GM23248 (cell line): ENCODE results near the gene DERA.

ENCODE experiments used
- EZH2 ChIP-seq: fragments of 200-600 bp; sonication (generic); IDR thresholded peaks from 2 replicates; pipeline ENCODE4 v1.6.1; 2018; ENCODE audit warnings: antibody characterized with exemption, mild to moderate bottlenecking; ENCODE audit not compliant: insufficient read depth, poor library complexity, severe bottlenecking
- EZH2phosphoT487 ChIP-seq: fragments of 200-600 bp; sonication (generic); IDR thresholded peaks from 2 replicates; pipeline ENCODE4 v1.6.1; 2018; ENCODE audit warnings: antibody characterized with exemption, moderate library complexity, mild to moderate bottlenecking, low read depth; ENCODE audit not compliant: insufficient read depth

DNA sequence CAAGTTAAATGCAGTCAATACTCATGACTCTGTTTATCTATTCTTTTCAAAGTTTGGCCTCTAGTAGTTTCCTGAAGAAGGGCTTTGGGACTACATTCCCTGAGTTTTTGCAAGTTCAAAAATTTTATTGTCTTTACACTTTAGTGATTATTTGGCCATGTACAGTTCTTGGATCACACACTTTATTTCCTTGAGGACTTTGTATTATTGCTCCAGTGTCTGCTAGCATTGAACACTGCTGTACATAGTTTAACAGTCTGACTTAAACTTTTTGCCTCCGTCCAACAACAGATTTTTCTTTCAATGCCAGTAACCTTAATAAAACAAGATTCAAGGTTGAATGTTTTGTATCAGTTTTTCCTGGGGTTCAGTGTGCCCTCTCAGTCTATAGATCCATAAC, 132.3 kb downstream of the DERA start:
- TF ChIP-seq EZH2phosphoT487: no peak
- TF ChIP-seq EZH2: no peak
